HG02763 (cell line): ENCODE results near the gene PRKCZ.
"Not testable (repeated sequence)": the region's sequence is repeated elsewhere in the genome, so short reads cannot be mapped to it uniquely, and the experiment has no call there.

ENCODE experiments used
- ATAC-seq: cut with Tn5 transposase; IDR thresholded peaks from one replicate; pipeline ENCODE4 v1.9.1; 2021; ENCODE audit warnings: mild to moderate bottlenecking, moderate library complexity; ENCODE audit not compliant: unreplicated experiment

The PRKCZ gene

GRCh38 chr1:2130156-2130555 is 79.9 kb downstream of the PRKCZ start:
- no peak for ATAC-seq

GRCh38 chr1:2130871-2131289 is 80.7 kb downstream of the PRKCZ start:
- no peak for ATAC-seq

- no peak for ATAC-seq
Observed at GRCh38 chr1:2132222-2133038, 82.2 kb downstream of the PRKCZ start.

GRCh38 chr1:2133039-2133878 is 83.0 kb downstream of the PRKCZ start:
- peak; percentile 78 for ATAC-seq

DNA sequence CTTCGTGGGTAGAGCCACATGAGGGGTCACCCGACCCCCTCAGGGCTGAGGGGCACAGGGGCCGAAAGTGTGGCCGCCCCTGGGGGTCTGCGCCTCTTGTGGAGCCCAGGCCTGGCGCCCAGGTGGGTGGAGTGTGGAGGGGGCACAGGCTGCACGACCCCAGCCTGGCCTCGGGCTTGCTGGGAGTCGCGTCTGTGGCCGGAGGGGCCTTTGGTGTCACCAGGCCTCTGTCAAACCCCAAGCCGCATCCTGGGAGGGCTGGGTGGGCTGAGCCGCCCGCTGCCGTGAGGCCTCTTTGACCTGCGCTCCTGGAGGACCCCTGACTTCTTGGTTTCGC is 83.6 kb downstream of the PRKCZ start:
- ATAC-seq = no peak

DNA sequence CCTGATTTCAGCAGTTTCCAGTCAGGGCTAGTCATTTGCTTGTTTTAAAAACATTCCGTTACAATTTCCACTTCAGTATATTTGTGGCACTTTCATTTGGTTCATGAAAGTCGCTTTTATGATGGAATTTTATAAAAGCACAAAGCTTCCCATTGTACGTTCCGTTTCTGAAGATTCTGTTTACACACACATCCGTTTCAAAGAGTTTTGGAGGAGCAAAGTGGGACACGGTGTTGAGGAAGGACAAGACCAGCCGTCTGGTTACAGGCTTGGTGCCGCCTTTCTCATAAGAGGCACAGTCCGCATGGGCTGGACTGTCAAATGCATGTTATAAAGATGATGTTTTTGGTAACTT is 84.0 kb downstream of the PRKCZ start:
- ATAC-seq = no peak

- ATAC-seq = no peak
Observed at GRCh38 chr1:2134621-2135307, 84.6 kb downstream of the PRKCZ start.

DNA sequence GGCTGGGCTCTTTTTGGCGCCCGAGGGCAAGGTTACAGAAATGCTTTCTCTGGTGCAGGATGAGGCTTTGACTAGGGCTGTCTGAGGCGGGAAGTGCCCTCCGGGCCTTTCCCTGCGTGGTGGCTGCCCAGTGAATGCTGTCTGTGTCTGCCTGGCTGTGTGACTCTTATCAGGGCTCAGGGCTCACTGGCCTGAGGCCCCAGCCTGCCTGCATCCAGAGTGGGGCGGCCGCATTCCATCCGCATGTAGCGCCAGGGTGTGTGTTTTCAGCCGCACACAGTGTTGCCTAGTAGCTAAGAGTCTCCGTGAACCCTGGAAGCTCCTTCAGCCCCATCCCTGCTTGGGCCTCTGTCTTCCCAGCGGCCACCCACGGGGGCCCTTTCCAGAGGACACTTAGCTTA is 85.2 kb downstream of the PRKCZ start:
- no peak for ATAC-seq

- no peak for ATAC-seq
Observed at GRCh38 chr1:2135941-2136340, 85.7 kb downstream of the PRKCZ start.

- ATAC-seq = no peak
Observed at GRCh38 chr1:2136386-2137235, 86.4 kb downstream of the PRKCZ start.

DNA sequence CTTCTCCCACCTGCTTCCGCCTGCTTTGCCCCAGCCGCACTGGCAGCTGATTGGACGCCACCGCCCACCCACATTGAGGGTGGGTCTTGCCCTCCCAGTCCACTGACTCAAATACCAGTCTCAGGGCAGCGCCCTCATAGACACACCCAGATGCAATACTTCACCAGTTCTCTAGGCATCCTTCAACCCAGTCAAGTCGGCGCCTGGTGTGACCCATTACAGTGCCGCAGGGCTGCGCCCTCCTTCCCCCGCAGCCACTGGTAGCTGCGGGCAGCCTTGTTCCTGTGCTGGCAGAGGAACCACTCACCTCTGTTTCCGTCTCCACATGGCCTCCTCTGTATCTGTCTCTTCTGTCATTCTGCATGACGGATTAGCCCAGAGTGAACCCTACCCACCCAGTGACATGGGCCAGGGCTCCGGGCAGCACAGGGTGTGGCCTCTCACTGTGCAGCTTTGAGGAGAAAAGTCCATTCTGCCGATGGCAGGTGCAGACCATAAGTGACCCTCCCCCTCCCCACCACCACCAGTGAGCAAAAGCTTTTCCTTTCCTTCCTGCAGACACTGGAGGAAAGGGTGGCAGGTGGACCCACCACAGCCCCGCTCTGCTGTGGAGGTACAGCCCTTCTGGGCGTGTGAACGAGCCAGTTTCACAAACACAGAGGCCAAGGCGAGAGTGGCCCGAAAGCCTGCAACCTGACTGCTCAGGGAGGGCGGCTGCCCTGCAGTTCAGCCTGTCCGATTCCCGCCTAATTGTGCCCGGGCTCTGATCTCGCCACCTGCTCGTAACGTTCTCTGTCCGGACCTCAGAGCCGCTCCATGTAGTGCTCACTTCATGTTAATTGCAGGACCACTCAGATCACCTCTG is 87.3 kb downstream of the PRKCZ start:
- no peak for ATAC-seq

DNA sequence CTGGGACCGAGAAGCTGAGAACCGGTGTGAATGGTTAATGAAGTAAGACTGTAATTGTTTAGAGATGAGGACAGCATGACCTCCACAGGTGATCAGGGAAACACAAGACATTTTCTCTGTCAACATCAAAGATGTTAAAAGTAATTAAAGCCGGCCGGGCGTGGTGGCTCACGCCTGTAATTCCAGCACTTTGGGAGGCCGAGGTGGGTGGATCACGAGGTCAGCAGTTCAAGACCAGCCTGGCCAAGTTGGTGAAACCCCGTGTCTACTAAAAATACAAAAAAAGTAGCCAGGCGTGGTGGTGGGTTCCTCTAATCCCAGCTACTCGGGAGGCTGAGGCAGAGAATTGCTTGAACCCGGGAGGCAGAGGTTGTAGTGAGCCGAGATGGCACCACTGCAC is 88.9 kb downstream of the PRKCZ start:
- ATAC-seq = not testable (repeated sequence)

GRCh38 chr1:2141025-2141424 is 90.8 kb downstream of the PRKCZ start:
- ATAC-seq = no peak

GRCh38 chr1:2143814-2144500 is 93.7 kb downstream of the PRKCZ start:
- ATAC-seq = no peak

DNA sequence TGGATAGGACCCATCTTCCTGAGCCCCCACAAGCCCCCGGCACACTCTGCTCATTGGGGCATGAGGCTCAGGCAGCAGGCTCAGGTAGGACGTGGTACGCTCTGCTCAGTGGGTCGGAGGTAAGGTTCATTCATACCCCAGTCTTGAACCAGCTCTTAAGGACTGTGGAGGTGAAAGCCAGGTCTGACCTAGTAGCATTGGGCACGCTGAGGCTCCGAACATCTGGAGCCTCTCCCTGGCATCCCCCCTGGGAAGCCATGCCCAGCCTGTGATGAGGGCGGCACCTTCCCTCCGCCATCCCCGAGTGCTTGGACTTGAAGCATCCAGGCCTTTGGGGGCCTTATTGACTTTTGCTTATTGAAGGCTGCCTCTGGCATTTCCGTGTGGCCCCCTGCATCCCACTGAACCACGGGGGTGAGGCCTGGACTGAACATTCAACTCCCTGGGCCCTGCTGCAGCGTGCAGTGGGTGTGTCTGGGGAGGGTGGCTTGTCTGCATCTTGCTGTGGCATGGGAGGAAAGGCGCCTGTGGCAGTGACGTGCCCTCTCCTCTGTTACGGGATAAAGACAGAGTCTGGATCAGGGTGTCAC is 94.4 kb downstream of the PRKCZ start:
- no peak for ATAC-seq

DNA sequence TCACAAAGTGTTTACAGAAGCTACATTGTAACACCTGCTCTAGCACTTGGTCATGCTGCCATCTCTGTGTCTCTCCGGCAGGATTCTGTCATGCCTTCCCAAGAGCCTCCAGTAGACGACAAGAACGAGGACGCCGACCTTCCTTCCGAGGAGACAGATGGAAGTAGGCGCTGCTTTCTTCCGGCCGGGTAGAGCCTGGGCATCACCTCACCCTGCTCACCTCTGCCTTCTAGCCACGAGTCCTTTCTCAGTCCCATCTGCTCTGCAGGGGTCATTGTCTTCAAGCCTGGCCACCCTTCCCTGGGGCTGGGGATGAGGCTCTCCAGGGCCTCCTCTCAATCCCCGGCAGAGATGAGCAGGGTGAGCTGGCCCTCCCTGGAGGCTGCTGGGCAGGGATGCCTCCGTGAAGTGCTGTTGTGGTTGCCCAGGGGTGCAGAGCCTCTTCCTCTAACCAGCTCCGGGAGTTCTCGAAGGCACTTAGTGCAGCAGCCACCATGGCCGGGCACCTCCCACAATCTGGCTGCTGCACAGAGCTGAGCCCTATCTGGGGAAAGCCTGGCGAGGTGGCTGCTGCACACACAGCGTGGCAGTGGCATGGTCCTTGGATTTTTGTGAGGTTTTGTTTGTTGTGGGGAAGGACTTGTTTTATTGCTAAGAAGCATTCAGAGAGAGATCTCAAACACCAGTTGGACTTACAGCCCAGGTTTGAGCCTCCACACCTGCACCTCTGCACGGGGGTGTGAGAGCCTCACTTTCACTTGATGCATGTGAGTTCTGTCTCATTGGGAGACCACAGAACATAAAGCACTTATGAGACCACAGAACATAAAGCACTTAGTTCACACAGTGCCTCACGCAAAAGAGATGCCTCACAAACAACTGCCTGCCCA is 96.0 kb downstream of the PRKCZ start:
- ATAC-seq = no peak

- ATAC-seq = no peak
Observed at GRCh38 chr1:2146836-2147517, 96.8 kb downstream of the PRKCZ start.
